Type B pancreatic cell (in vitro differentiated cells): Measurements from ENCODE around the gene MKNK1. TPM values are rescaled to one million over a fixed set of nuclear protein-coding genes. Genes with fewer than 3 reads are reported as not detected.
A peak's percentile ranks its signal among the peaks of the same experiment; 100 is the strongest.

Experiments used
- DNase-seq: peaks from one replicate; pipeline ENCODE4 v3.0.0; 2021; ENCODE audit warnings: mixed read lengths; ENCODE audit not compliant: unreplicated experiment; ENCODE audit errors: extremely low spot score
- H3K27ac Mint-ChIP-seq: 2 replicates; pipeline ENCODE4 v1.8.0; 2021; ENCODE audit warnings: mild to moderate bottlenecking, mixed read lengths
- H3K27me3 Mint-ChIP-seq: 2 replicates; pipeline ENCODE4 v1.8.0; 2021; ENCODE audit warnings: mixed read lengths
- H3K36me3 Mint-ChIP-seq: 2 replicates; pipeline ENCODE4 v1.8.0; 2021; ENCODE audit warnings: mixed read lengths
- H3K4me1 Mint-ChIP-seq: one replicate; pipeline ENCODE4 v1.8.0; 2021; ENCODE audit warnings: mixed read lengths; ENCODE audit not compliant: unreplicated experiment
- H3K4me3 Mint-ChIP-seq: 2 replicates; pipeline ENCODE4 v1.8.0; 2021; ENCODE audit warnings: mild to moderate bottlenecking, mixed read lengths
- H3K9me3 Mint-ChIP-seq: 2 replicates; pipeline ENCODE4 v1.8.0; 2021; ENCODE audit warnings: mixed read lengths
- total RNA-seq: library from RNA; stranded (reverse); gene quantifications from 2 replicates; pipeline ENCODE4 v1.2.1, GENCODE V29; 2021; ENCODE audit warnings: low replicate concordance
- TF ChIP-seq, protein P1 (sequence below): fragments of 200-600 bp; sonication (generic); conservative IDR thresholded peaks from 2 replicates; pipeline ENCODE4 v1.5.0; 2021; ENCODE audit warnings: antibody characterized with exemption, mild to moderate bottlenecking

MKNK1 gene
- total RNA-seq, 1 donor from 2014 or later: 29.4 TPM

DNA sequence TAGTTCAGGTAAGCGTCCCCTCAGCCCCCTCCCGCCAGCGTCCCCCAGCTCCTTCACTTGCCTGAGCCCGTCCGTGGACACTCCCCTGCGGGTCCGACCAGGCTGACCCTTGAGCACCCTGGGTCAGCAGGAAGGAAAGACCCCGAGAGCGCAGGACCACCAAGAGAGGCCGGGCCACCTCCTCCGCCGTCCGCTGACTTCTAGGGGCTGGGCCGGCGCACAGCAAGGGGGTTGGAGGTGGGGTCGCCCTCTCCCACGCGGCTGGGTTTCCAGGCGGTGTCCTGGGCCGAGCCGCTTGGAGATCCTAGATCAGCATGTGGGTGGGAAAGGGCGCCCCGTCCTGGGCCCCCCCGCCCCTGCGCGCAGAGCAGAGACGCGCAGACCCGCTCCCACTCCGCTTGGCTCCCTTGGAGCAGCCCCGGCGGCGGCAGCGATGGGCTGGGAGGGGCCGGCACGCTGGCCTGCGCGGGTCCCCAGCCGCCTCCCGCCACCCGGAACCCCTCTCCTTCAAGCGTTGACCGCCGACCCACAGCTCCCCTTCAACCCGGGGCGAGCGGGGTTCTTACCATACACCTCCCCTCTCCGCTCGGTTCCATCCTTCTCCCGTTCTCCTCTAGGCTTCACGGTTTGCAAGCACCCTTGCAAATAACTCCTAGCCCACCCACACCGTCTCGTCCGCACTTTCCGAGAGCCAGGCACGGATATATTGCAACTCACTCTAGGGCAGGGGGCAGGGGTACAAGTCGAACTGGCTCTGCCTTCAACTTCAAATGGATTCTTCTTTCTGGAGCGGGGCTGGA lies 60.1 kb downstream of the MKNK1 start:
- no peaks in the 10 kb centered on the region for H3K36me3 Mint-ChIP-seq

GRCh38 chr1:46543382-46543760 lies 60.7 kb downstream of the MKNK1 start:
- Mint-ChIP-seq H3K4me1 (peaks cover 4% of the 10 kb centered on the region), H3K27me3 (peaks cover 83% of the 10 kb centered on the region), H3K27ac (no peak overlapping the region), H3K9me3 (no peaks in the 10 kb centered on the region), H3K36me3 (no peaks in the 10 kb centered on the region), H3K4me3 (no peak overlapping the region)
- DNase-seq: no peak
- TF ChIP-seq, protein P1, sequence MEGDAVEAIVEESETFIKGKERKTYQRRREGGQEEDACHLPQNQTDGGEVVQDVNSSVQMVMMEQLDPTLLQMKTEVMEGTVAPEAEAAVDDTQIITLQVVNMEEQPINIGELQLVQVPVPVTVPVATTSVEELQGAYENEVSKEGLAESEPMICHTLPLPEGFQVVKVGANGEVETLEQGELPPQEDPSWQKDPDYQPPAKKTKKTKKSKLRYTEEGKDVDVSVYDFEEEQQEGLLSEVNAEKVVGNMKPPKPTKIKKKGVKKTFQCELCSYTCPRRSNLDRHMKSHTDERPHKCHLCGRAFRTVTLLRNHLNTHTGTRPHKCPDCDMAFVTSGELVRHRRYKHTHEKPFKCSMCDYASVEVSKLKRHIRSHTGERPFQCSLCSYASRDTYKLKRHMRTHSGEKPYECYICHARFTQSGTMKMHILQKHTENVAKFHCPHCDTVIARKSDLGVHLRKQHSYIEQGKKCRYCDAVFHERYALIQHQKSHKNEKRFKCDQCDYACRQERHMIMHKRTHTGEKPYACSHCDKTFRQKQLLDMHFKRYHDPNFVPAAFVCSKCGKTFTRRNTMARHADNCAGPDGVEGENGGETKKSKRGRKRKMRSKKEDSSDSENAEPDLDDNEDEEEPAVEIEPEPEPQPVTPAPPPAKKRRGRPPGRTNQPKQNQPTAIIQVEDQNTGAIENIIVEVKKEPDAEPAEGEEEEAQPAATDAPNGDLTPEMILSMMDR: no peak

More for the DNA sequence above, 60.1 kb downstream of the MKNK1 start:
- Mint-ChIP-seq H3K27ac (no peak overlapping the region), H3K4me3 (peak overlapping the region; percentile 74), H3K4me1 (peaks cover 4% of the 10 kb centered on the region), H3K9me3 (no peaks in the 10 kb centered on the region), H3K27me3 (peaks cover 79% of the 10 kb centered on the region)
- DNase-seq: no peak
- TF ChIP-seq, protein P1: no peak

DNA sequence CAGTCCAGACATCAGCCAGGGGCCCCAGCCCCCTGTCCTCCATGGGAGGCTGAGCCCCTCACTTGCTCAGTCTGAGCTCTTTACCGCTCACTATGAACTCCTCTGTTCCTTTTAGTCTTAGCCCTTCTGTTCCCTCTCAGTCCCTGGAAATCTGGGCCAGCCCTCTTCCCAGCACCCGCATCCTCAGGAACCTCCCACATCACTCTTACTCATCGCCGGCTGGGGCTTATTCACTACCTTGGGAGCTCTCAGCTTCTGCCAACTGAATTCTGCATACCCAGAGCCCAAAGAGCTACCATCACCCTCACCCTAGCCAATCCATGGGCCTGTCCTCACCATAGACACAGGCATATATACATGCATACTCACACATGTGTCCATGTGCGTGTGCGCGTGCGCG lies 64.1 kb downstream of the MKNK1 start:
- DNase-seq: no peak
- Mint-ChIP-seq H3K36me3 (no peaks in the 10 kb centered on the region), H3K9me3 (peaks cover 10% of the 10 kb centered on the region), H3K4me3 (no peak overlapping the region), H3K27me3 (peaks cover 79% of the 10 kb centered on the region), H3K4me1 (peaks cover 4% of the 10 kb centered on the region), H3K27ac (no peak overlapping the region)
- TF ChIP-seq, protein P1: no peak

DNA sequence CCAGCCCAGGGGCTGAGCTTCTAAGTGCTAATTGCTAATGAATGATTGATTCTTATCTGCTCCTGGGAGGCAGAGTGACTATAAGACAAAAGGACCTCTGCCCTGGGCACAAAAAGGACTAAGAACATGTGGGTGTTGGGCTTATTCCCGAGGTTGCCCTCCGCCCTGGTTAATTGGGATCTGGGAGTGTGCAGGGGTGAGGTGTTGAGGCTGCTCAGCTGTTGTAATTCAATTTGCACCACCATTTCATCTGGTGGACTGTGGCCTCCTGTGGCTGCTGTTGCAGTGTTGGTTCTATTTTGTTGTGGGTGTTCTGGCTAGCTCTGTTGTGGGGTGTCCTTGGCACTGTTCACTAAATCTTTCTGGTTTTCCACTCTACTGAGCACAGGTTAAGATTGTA lies 65.9 kb downstream of the MKNK1 start:
- TF ChIP-seq, protein P1: no peak
- no peak for DNase-seq
- Mint-ChIP-seq H3K27me3 (peaks cover 77% of the 10 kb centered on the region), H3K4me1 (no peaks in the 10 kb centered on the region), H3K27ac (no peak overlapping the region), H3K4me3 (no peak overlapping the region), H3K9me3 (peaks cover 10% of the 10 kb centered on the region), H3K36me3 (no peaks in the 10 kb centered on the region)

GRCh38 chr1:46537651-46538050 lies 66.4 kb downstream of the MKNK1 start:
- no peaks in the 10 kb centered on the region for H3K4me1 Mint-ChIP-seq

More at GRCh38 chr1:46537651-46538050, 66.4 kb downstream of the MKNK1 start:
- DNase-seq: no peak
- Mint-ChIP-seq H3K4me3 (no peak overlapping the region), H3K36me3 (no peaks in the 10 kb centered on the region), H3K27ac (no peak overlapping the region), H3K9me3 (peaks cover 10% of the 10 kb centered on the region), H3K27me3 (peaks cover 73% of the 10 kb centered on the region)
- TF ChIP-seq, protein P1: no peak
